ENCODE data around the gene TXNDC15. TPM values are rescaled to one million over a fixed set of nuclear protein-coding genes. Genes with fewer than 3 reads are reported as not detected.
A peak's percentile ranks its signal among the peaks of the same experiment; 100 is the strongest.

The TXNDC15 gene
- total and polyA plus RNA-seq, 4 donors = 86.8 to 120 (median 104) TPM

DNA sequence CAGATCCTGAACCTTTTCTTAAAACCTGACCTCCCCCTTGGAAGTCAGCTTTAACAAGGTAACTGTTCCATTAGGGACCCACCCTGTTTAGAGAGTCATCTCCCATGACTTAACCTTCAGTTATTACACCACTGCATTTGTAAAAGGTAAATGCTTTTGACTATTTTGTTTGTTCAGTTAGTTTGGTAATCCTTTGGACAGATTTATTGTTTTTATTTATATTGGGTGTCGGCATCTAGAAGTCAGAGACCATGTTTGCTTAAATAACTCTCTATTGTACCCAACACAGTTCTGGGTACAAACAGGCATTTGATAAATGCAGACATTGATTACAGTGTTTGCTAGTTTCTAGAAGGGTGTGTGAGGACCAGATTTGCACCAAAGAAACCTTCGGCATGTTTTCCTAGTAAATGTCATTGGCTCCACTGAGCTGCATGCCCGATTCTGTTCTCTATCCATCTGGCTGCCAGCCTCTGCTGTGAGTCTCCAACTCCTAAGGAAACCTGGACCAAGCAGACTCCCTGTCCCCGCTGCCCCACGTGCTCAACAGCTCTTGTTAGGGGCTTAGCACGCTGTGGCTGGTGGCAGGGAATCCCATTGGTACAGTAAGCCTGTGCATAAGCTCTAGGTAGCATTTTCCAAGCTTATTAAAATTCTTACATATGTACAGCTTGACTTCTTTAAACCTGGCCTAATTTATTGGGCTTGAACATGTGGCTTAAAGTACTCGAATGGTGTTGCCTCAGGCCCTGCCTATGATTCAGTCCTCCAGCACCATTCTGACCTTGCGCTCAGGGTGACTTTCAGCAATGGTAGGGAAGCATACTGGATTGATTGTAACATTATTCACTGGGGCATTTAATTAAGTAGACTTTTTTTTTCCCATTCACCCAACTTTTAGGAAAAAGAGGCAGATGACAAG, 37.4 kb downstream of the TXNDC15 start:
- Histone ChIP-seq H3K4me1 (ENCODE audit: control insufficient read depth, insufficient read depth, low read length) (no peaks in the 10 kb centered on the region), H3K27ac (ENCODE audit: low read depth, low read length) (no peak overlapping the region), H3K4me3 (ENCODE audit: low read depth, low read length) (no peak overlapping the region), H3K36me3 (ENCODE audit: control insufficient read depth, insufficient read depth, low read length) (peaks cover 25% of the 10 kb centered on the region), H3K9me3 (ENCODE audit: control insufficient read depth, insufficient read depth, low read length) (no peaks in the 10 kb centered on the region), H3K27me3 (ENCODE audit: control insufficient read depth, insufficient read depth, low read length) (no peaks in the 10 kb centered on the region)
- WGBS (ENCODE audit: insufficient coverage) = 78% methylated on average over 5 of the region's 8 CpGs
- DNase-seq (ENCODE audit: low read depth in 4 of 6, low spot score in 6 of 6) = no peak

DNA sequence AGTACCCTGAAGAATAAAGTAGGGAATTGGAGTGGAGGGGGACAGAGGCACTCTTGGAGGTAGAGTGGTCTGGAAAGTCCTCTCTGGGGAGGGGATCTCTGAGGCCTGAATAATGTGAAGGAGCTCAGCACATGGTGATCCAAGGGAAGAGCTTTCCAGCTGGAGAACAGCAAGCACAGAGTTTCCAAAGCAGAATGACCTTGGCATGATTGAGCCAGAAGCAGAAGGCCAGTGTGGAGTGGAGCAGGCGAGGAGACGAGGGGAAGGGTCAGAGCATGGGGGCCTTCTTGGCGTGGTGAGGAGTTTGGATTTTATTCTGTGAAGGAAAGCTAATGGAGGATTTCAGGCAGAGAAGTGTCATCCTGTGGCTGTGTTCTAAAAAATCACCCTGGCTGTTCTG, 39.1 kb downstream of the TXNDC15 start:
- WGBS (ENCODE audit: insufficient coverage) = 92% methylated on average over 3 of the region's 3 CpGs
- H3K27ac ChIP-seq (ENCODE audit: low read depth, low read length) = no peak overlapping the region
- H3K27me3 ChIP-seq (ENCODE audit: control insufficient read depth, insufficient read depth, low read length) = no peaks in the 10 kb centered on the region
- H3K36me3 ChIP-seq (ENCODE audit: control insufficient read depth, insufficient read depth, low read length) = peaks cover 27% of the 10 kb centered on the region
- DNase-seq (ENCODE audit: low read depth in 4 of 6, low spot score in 6 of 6) = no peak
- no peak overlapping the region for H3K4me3 ChIP-seq (ENCODE audit: low read depth, low read length)
- H3K4me1 ChIP-seq (ENCODE audit: control insufficient read depth, insufficient read depth, low read length) = no peaks in the 10 kb centered on the region
- no peaks in the 10 kb centered on the region for H3K9me3 ChIP-seq (ENCODE audit: control insufficient read depth, insufficient read depth, low read length)

GRCh38 chr5:134913795-134914194, 39.6 kb downstream of the TXNDC15 start:
- WGBS (ENCODE audit: insufficient coverage) = 100% methylated on average over 1 of the region's 1 CpG
- H3K27me3 ChIP-seq (ENCODE audit: control insufficient read depth, insufficient read depth, low read length) = no peaks in the 10 kb centered on the region
- peaks cover 27% of the 10 kb centered on the region for H3K36me3 ChIP-seq (ENCODE audit: control insufficient read depth, insufficient read depth, low read length)

DNA sequence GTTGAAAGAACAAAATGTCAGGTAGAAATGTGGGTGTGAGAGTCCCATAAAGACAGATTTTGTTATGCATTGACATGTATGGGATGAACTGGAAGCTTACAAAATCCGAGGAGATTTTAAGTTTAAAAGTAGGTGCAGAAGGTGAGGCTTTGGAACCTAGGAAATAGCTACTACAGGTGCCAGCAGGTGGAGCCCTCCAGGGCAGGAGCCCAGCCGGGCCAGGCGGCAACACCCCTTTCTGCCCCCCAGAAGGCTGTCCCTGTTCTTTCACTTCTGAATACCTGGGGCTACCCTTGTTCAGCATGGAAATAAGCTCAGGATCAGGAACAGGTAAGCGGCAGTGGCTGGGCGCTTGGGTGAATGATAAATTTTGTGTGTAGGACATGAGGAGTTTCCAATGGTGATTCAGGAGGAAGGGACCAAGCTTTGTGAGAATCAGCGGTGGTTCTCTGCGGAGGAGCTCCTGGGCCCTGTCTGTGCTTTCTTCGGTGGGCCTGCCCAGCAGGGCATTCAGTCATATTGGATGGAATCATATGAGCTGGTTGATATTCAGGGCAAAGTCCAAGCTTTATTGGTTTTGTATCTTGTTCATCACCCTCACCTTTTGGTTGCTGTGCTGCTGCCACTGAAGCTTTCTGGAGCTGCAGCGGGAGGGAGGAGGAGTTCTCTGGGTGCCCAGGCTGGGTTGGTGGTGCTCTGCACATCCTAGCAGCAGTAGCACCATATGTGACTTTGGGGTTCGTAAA, 43.1 kb downstream of the TXNDC15 start:
- Histone ChIP-seq H3K27ac (ENCODE audit: low read depth, low read length) (no peak overlapping the region), H3K27me3 (ENCODE audit: control insufficient read depth, insufficient read depth, low read length) (no peaks in the 10 kb centered on the region), H3K4me3 (ENCODE audit: low read depth, low read length) (no peak overlapping the region), H3K4me1 (ENCODE audit: control insufficient read depth, insufficient read depth, low read length) (no peaks in the 10 kb centered on the region), H3K36me3 (ENCODE audit: control insufficient read depth, insufficient read depth, low read length) (peaks cover 32% of the 10 kb centered on the region), H3K9me3 (ENCODE audit: control insufficient read depth, insufficient read depth, low read length) (no peaks in the 10 kb centered on the region)
- WGBS (ENCODE audit: insufficient coverage) = 82% methylated on average over 8 of the region's 10 CpGs
- DNase-seq (ENCODE audit: low read depth in 4 of 6, low spot score in 6 of 6) = peak in 1 of 6 donors; percentile 6

More at GRCh38 chr5:134913795-134914194, 39.6 kb downstream of the TXNDC15 start:
- Histone ChIP-seq H3K4me3 (ENCODE audit: low read depth, low read length) (no peak overlapping the region), H3K9me3 (ENCODE audit: control insufficient read depth, insufficient read depth, low read length) (no peaks in the 10 kb centered on the region), H3K27ac (ENCODE audit: low read depth, low read length) (no peak overlapping the region), H3K4me1 (ENCODE audit: control insufficient read depth, insufficient read depth, low read length) (no peaks in the 10 kb centered on the region)
- no peak for DNase-seq (ENCODE audit: low read depth in 4 of 6, low spot score in 6 of 6)

DNA sequence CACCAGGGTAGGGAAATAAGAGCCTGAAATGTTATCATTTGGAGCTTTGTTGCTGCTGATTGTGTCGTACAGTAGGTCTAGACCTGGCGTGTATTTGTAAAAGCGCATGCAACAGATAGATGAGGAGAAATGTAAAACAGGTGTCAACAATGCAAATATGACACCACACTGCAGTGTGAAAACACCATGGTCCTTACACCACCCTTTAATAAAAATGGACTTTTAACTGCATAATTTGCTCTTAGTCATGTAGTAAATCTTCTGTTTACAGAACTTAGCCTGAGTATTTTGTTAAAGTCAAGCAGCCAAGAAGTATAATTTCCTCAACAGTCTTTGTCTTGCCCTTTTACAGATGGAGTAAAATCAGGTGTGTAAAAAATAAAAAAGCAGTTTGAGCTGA, 44.7 kb downstream of the TXNDC15 start:
- H3K27ac ChIP-seq (ENCODE audit: low read depth, low read length) = no peak overlapping the region
- H3K4me1 ChIP-seq (ENCODE audit: control insufficient read depth, insufficient read depth, low read length) = no peaks in the 10 kb centered on the region
- no peaks in the 10 kb centered on the region for H3K9me3 ChIP-seq (ENCODE audit: control insufficient read depth, insufficient read depth, low read length)
- DNase-seq (ENCODE audit: low read depth in 4 of 6, low spot score in 6 of 6) = no peak
- no peaks in the 10 kb centered on the region for H3K27me3 ChIP-seq (ENCODE audit: control insufficient read depth, insufficient read depth, low read length)
- no CpG with 5 or more reads among the region's 3 CpGs for WGBS (ENCODE audit: insufficient coverage)
- no peak overlapping the region for H3K4me3 ChIP-seq (ENCODE audit: low read depth, low read length)
- peaks cover 32% of the 10 kb centered on the region for H3K36me3 ChIP-seq (ENCODE audit: control insufficient read depth, insufficient read depth, low read length)

DNA sequence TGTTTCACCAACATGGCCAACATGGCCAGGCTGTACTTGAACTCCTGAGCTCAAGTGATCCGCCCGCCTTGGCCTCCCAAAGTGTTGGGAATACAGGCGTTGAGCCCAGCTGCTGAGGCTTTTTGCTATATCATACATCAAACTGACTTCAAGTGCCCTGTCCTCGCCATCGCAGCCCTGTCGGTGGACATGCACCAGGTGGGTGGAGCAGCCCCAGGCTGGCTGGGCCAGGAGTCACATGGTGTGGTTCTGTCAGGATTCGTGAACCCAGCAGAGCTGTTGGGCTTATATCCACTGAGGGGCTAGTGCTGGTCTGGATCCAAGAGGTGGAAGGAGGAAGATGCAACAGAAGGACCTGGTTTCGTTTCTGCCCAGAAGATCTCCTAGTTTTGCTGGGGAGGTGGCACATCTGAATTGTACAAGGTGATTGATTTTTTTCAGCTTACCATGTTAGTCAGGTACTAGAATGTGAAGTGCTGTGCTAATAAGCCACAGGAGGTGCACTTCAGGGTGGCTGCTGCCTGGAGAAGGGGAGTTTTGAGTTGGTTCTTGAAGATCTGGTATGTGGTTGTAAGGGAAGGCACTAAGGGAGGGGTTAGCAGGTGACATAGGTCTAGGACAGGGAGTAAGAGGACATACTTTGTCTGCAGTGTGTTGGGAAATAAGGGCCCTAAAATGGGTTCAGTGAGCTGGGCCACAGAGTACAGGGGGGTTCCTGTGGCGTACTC, 46.8 kb downstream of the TXNDC15 start:
- Histone ChIP-seq H3K9me3 (ENCODE audit: control insufficient read depth, insufficient read depth, low read length) (no peaks in the 10 kb centered on the region), H3K4me1 (ENCODE audit: control insufficient read depth, insufficient read depth, low read length) (no peaks in the 10 kb centered on the region), H3K36me3 (ENCODE audit: control insufficient read depth, insufficient read depth, low read length) (peaks cover 16% of the 10 kb centered on the region), H3K4me3 (ENCODE audit: low read depth, low read length) (no peak overlapping the region), H3K27me3 (ENCODE audit: control insufficient read depth, insufficient read depth, low read length) (no peaks in the 10 kb centered on the region), H3K27ac (ENCODE audit: low read depth, low read length) (no peak overlapping the region)
- 95% methylated on average over 9 of the region's 9 CpGs for WGBS (ENCODE audit: insufficient coverage)
- DNase-seq (ENCODE audit: low read depth in 4 of 6, low spot score in 6 of 6) = no peak

- no peak overlapping the region for H3K4me3 ChIP-seq (ENCODE audit: low read depth, low read length)
- DNase-seq (ENCODE audit: low read depth in 4 of 6, low spot score in 6 of 6) = no peak
- H3K4me1 ChIP-seq (ENCODE audit: control insufficient read depth, insufficient read depth, low read length) = no peaks in the 10 kb centered on the region
- WGBS (ENCODE audit: insufficient coverage) = no CpG with 5 or more reads among the region's 3 CpGs
- peaks cover 3% of the 10 kb centered on the region for H3K36me3 ChIP-seq (ENCODE audit: control insufficient read depth, insufficient read depth, low read length)
- H3K9me3 ChIP-seq (ENCODE audit: control insufficient read depth, insufficient read depth, low read length) = no peaks in the 10 kb centered on the region
- no peaks in the 10 kb centered on the region for H3K27me3 ChIP-seq (ENCODE audit: control insufficient read depth, insufficient read depth, low read length)
- no peak overlapping the region for H3K27ac ChIP-seq (ENCODE audit: low read depth, low read length)
Observed at GRCh38 chr5:134932508-134932907, 58.3 kb downstream of the TXNDC15 start.

DNA sequence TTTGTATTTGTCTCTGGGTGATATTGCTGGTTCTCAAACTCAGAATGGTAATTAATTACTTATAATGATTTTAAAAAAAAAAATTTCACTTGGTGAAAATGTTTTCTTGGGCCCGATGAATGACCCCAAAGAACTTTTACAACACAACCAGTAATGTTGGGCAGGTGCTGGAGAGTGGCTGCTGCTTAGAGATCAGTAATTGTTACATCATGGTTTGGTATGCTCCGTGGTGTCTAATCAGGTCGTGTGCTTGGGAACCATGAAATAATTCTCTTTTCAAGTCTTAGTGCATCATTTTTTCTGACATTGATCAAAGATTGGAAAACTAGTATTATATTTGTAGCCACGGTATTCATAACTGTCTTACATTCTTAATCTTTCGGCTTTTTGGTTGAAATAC, 60.0 kb downstream of the TXNDC15 start:
- H3K4me3 ChIP-seq (ENCODE audit: low read depth, low read length) = no peak overlapping the region
- no CpG with 5 or more reads among the region's 5 CpGs for WGBS (ENCODE audit: insufficient coverage)
- H3K27ac ChIP-seq (ENCODE audit: low read depth, low read length) = no peak overlapping the region
- DNase-seq (ENCODE audit: low read depth in 4 of 6, low spot score in 6 of 6) = no peak
- H3K4me1 ChIP-seq (ENCODE audit: control insufficient read depth, insufficient read depth, low read length) = no peaks in the 10 kb centered on the region
- no peaks in the 10 kb centered on the region for H3K9me3 ChIP-seq (ENCODE audit: control insufficient read depth, insufficient read depth, low read length)
- H3K36me3 ChIP-seq (ENCODE audit: control insufficient read depth, insufficient read depth, low read length) = peaks cover 3% of the 10 kb centered on the region
- H3K27me3 ChIP-seq (ENCODE audit: control insufficient read depth, insufficient read depth, low read length) = no peaks in the 10 kb centered on the region

- DNase-seq (ENCODE audit: low read depth in 4 of 6, low spot score in 6 of 6) = no peak
- WGBS (ENCODE audit: insufficient coverage) = 89% methylated on average over 9 of the region's 12 CpGs
- Histone ChIP-seq H3K27ac (ENCODE audit: low read depth, low read length) (no peak overlapping the region), H3K27me3 (ENCODE audit: control insufficient read depth, insufficient read depth, low read length) (no peaks in the 10 kb centered on the region), H3K36me3 (ENCODE audit: control insufficient read depth, insufficient read depth, low read length) (peaks cover 5% of the 10 kb centered on the region), H3K4me3 (ENCODE audit: low read depth, low read length) (no peak overlapping the region), H3K9me3 (ENCODE audit: control insufficient read depth, insufficient read depth, low read length) (no peaks in the 10 kb centered on the region), H3K4me1 (ENCODE audit: control insufficient read depth, insufficient read depth, low read length) (no peaks in the 10 kb centered on the region)
Observed at GRCh38 chr5:134935711-134936602, 61.8 kb downstream of the TXNDC15 start.
